GM12873 (cell line): ENCODE measurements around the gene CMC1.

ENCODE experiments used
- CTCF ChIP-seq: IDR thresholded peaks from 2 replicates; pipeline ENCODE4 v1.5.1; 2012; ENCODE audit warnings: low read depth, mild to moderate bottlenecking, moderate library complexity, low read length, control low read depth; ENCODE audit not compliant: insufficient read depth; ENCODE audit errors: missing control alignments

The CMC1 gene

GRCh38 chr3:28291577-28291976 lies 50.2 kb downstream of the CMC1 start:
- TF ChIP-seq CTCF: no peak

GRCh38 chr3:28292622-28293021 lies 51.2 kb downstream of the CMC1 start:
- TF ChIP-seq CTCF: no peak

GRCh38 chr3:28294667-28295413 lies 53.4 kb downstream of the CMC1 start:
- TF ChIP-seq CTCF: no peak

GRCh38 chr3:28295898-28296490 lies 54.6 kb downstream of the CMC1 start:
- no peak for TF ChIP-seq CTCF

- no peak for TF ChIP-seq CTCF
These were observed 58.3 kb downstream of the CMC1 start for GRCh38 chr3:28299705-28300104.

- TF ChIP-seq CTCF: no peak
These were observed 59.0 kb downstream of the CMC1 start for GRCh38 chr3:28300345-28300962.

- no peak for TF ChIP-seq CTCF
These were observed 60.3 kb downstream of the CMC1 start for GRCh38 chr3:28301688-28302087.
